ENCODE measurements around the gene TMEM236.

GRCh38 chr10:17795083-17795482 lies 43.1 kb downstream of the TMEM236 start:
- TF ChIP-seq USF1 (IDR thresholded peaks at IDR 0.05) (no peak), CEBPB (IDR thresholded peaks at IDR 0.05) (no peak), REST (IDR thresholded peaks at IDR 0.05; ENCODE audit: low read depth) (no peak), NFIC (IDR thresholded peaks at IDR 0.05) (no peak), FOXM1 (IDR thresholded peaks at IDR 0.05; ENCODE audit: borderline replicate concordance, low read depth) (no peak), EP300 (IDR thresholded peaks at IDR 0.05; ENCODE audit: borderline replicate concordance) (no peak), EGR1 (IDR thresholded peaks at IDR 0.05) (no peak)

Measured in Ishikawa (cell line).